Erythroblast (primary cell): ENCODE results near the gene STPG3.

Experiments
- DNase-seq, 2 experiments: peaks; one replicate each; lab custom pipeline; 2025; lab: John Stamatoyannopoulos, UW
- GATA1 ChIP-seq: IDR thresholded peaks from 2 replicates; pipeline ENCODE4 v1.6.1; 2011; ENCODE audit warnings: low read depth, mild to moderate bottlenecking, control low read depth, low read length, moderate library complexity
- POLR2A ChIP-seq: IDR thresholded peaks from 2 replicates; pipeline ENCODE4 v1.6.1; 2011; ENCODE audit warnings: mild to moderate bottlenecking, low read length

Gene STPG3

GRCh38 chr9:137225699-137226331 lies 25.3 kb upstream of the STPG3 start:
- TF ChIP-seq POLR2A (no peak), GATA1 (no peak)
- DNase-seq: no peak

GRCh38 chr9:137226338-137227053 lies 24.6 kb upstream of the STPG3 start:
- TF ChIP-seq POLR2A (no peak), GATA1 (no peak)
- DNase-seq: no peak

- TF ChIP-seq GATA1 (no peak), POLR2A (no peak)
- DNase-seq: peak; percentile 80 to 88
Measured at GRCh38 chr9:137227054-137227852, 23.8 kb upstream of the STPG3 start, which contains the start of gene RNF224. TSS of gene RNF224 (plus strand) at chr9:137227502. CDS start at chr9:137228336, 834 bp downstream.

GRCh38 chr9:137227853-137228505 lies 23.1 kb upstream of the STPG3 start:
- no peak for TF ChIP-seq GATA1
- no peak for TF ChIP-seq POLR2A
- no peak for DNase-seq

- TF ChIP-seq POLR2A (no peak), GATA1 (no peak)
- DNase-seq: no peak
Measured at GRCh38 chr9:137228506-137228967, 22.5 kb upstream of the STPG3 start.

GRCh38 chr9:137228968-137229896 lies 21.9 kb upstream of the STPG3 start:
- TF ChIP-seq GATA1: no peak
- DNase-seq: no peak

GRCh38 chr9:137229903-137230704 lies 21.0 kb upstream of the STPG3 start:
- DNase-seq: no peak
- no peak for TF ChIP-seq GATA1
- TF ChIP-seq POLR2A: no peak

GRCh38 chr9:137230705-137231371 lies 20.2 kb upstream of the STPG3 start, which contains the start of gene SLC34A3:
TSS of gene SLC34A3 (plus strand) at chr9:137230901. CDS start at chr9:137231703, 802 bp downstream.
- TF ChIP-seq POLR2A (no peak), GATA1 (no peak)
- no peak for DNase-seq

GRCh38 chr9:137231372-137232039 lies 19.6 kb upstream of the STPG3 start:
- DNase-seq: no peak
- TF ChIP-seq GATA1 (no peak), POLR2A (no peak)

- DNase-seq: no peak
- TF ChIP-seq GATA1: no peak
- TF ChIP-seq POLR2A: no peak
Measured at GRCh38 chr9:137232101-137232500, 19.0 kb upstream of the STPG3 start.

GRCh38 chr9:137232510-137232909 lies 18.6 kb upstream of the STPG3 start:
- DNase-seq: no peak
- no peak for TF ChIP-seq POLR2A
- TF ChIP-seq GATA1: no peak
